ENCODE data around the gene OTOP1.

DNA sequence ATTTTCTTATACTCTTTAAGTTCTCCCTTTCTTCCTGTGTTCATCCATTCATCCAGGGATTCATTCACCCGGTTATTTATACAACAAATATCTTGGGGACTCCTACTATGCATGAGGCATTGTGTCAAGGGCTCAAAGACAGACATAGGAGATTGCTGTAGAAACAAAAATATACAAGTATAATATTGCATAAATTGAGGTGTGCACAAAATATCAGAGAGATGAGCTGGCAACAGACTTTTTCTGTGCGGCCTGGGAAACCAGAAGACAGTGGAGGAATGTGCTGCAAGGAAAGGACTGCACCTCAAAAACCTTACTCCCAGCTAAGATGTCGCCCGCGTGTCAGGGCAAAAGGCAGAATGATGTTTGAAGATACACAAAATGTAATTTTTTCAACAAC, 9.6 kb downstream of the OTOP1 start:
- TF ChIP-seq, protein P1, sequence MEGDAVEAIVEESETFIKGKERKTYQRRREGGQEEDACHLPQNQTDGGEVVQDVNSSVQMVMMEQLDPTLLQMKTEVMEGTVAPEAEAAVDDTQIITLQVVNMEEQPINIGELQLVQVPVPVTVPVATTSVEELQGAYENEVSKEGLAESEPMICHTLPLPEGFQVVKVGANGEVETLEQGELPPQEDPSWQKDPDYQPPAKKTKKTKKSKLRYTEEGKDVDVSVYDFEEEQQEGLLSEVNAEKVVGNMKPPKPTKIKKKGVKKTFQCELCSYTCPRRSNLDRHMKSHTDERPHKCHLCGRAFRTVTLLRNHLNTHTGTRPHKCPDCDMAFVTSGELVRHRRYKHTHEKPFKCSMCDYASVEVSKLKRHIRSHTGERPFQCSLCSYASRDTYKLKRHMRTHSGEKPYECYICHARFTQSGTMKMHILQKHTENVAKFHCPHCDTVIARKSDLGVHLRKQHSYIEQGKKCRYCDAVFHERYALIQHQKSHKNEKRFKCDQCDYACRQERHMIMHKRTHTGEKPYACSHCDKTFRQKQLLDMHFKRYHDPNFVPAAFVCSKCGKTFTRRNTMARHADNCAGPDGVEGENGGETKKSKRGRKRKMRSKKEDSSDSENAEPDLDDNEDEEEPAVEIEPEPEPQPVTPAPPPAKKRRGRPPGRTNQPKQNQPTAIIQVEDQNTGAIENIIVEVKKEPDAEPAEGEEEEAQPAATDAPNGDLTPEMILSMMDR (IDR thresholded peaks at IDR 0.05) = no peak
- no peak for TF ChIP-seq POLR2A (IDR thresholded peaks at IDR 0.05)

All from Peyer's patch (tissue), 4 donors.